GM19099 (cell line): Measurements from ENCODE around the gene TMEM86B.

ENCODE experiments used
- POLR2A ChIP-seq: IDR thresholded peaks from 3 replicates; pipeline ENCODE4 v1.6.1; 2011; ENCODE audit warnings: low read depth; ENCODE audit not compliant: insufficient read length; ENCODE audit errors: extremely low read depth

Gene TMEM86B

GRCh38 chr19:55262359-55262758 lies 33.8 kb upstream of the TMEM86B start:
- no peak for TF ChIP-seq POLR2A

- no peak for TF ChIP-seq POLR2A
Observed at GRCh38 chr19:55261671-55262126, 33.1 kb upstream of the TMEM86B start.

- no peak for TF ChIP-seq POLR2A
Observed at GRCh38 chr19:55259540-55260210, 31.1 kb upstream of the TMEM86B start.

GRCh38 chr19:55258828-55259539 lies 30.4 kb upstream of the TMEM86B start, which contains the start of gene PPP6R1:
Gene PPP6R1, minus strand, starts transcription at chr19:55259017. Its CDS starts 11,914 bp downstream, at chr19:55247103.
- TF ChIP-seq POLR2A = peak; percentile 90

GRCh38 chr19:55258476-55258827 lies 29.9 kb upstream of the TMEM86B start:
- no peak for TF ChIP-seq POLR2A

- no peak for TF ChIP-seq POLR2A
Observed at GRCh38 chr19:55257461-55258420, 29.2 kb upstream of the TMEM86B start.

- TF ChIP-seq POLR2A = no peak
Observed at GRCh38 chr19:55256562-55257460, 28.2 kb upstream of the TMEM86B start.

GRCh38 chr19:55255618-55256423 lies 27.3 kb upstream of the TMEM86B start:
- TF ChIP-seq POLR2A = peak; percentile 64

- no peak for TF ChIP-seq POLR2A
Observed at GRCh38 chr19:55254625-55254977, 26.0 kb upstream of the TMEM86B start.

GRCh38 chr19:55253842-55254624 lies 25.5 kb upstream of the TMEM86B start:
- peak; percentile 52 for TF ChIP-seq POLR2A

- TF ChIP-seq POLR2A = no peak
Observed at GRCh38 chr19:55252760-55253663, 24.4 kb upstream of the TMEM86B start.
